TTC549 (cell line): ENCODE results near the gene CDKAL1.
"Not testable (repeated sequence)": the region's sequence is repeated elsewhere in the genome, so short reads cannot be mapped to it uniquely, and the experiment has no call there.

Source experiments
- FAIRE-seq: peaks from 2 replicates; lab custom pipeline; 2012; peaks lifted over from hg19 to GRCh38; lab: Jason Lieb, UNC

CDKAL1 gene

GRCh38 chr6:21220271-21220987, 686.2 kb downstream of the CDKAL1 start:
- FAIRE-seq, result no peak

GRCh38 chr6:21222656-21223055, 688.4 kb downstream of the CDKAL1 start:
- no peak for FAIRE-seq

DNA sequence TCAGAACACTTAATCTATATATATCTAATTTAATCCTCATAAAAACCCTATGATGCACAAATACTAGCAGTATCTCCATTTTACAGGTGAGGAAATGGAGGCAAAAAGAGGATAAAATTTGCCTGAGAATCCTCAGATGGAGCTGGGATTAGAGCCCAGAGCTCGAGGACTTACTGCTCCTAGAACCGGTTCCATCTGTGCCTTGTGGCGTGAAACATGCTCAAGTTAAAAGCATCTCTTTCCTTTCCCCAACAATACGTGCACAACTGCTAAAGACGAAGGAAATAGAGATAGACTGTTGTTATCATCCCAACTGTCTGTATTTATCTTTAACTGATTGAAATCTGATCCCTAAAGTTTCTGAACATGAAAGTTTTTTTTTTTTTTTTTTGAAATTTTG, 691.7 kb downstream of the CDKAL1 start:
- no peak for FAIRE-seq

DNA sequence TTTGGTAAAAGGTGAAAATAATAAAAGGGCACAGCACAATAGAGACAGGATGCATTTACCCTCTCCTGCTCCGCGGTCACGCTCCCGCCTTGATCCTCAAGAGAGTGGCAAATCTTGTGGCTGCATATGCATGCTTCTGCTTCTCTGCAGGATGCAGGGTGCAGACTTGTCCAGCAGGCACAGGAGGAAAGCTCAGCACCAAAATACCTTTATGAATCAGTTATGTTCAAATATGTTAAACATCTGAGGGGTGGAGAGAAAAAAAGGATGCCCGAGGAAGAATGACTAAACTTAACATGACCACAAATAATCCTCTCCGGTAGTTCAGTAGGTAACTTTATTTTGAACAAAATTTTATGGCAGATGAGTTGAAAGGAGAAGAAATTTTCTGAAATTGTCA, 693.2 kb downstream of the CDKAL1 start:
- no peak for FAIRE-seq

DNA sequence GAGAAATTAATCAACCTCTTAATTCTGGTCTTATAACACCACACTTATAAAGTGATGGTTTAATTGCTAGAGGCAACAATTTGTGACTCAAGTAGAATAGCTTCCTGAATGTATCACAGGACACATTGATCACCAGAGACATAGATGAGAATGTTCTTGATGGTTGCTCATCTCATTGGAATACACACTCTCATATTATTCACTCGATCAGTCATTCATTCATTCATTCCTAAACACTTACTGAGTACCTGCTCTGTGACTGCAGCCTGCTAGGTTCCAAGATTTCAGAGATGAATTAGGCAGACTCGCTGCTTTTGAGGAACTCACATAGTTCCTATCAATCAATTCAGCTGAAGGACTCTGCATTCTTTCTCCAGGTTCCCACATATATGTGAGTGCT, 694.2 kb downstream of the CDKAL1 start:
- no peak for FAIRE-seq

DNA sequence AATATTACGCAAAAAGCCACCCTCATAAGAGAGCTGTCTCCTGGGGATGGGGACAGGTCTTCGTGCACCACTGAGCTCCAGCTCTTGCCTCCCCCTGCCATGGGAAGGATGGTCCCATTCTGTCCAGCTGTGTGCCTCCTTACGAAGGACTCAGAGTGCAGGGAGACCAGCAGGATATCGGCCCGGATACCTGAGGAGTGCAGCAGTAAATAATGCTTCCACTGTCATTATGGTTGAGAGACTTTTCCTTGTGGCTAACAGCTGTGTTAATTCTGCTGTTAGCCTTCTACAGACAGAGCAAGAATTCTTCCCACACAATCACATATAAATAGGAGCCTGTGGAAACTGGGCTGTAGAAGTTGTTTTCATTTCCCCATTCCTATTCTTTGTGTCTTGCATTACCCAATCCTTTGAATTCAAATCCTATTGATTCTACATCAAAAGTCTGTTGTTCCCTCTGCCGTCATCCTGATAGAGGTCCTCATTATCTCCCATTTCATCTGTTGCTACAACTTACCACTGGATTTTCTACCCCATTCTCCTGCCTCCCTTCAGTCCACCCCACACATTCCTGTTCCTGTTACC, 694.7 kb downstream of the CDKAL1 start:
- FAIRE-seq, result no peak

DNA sequence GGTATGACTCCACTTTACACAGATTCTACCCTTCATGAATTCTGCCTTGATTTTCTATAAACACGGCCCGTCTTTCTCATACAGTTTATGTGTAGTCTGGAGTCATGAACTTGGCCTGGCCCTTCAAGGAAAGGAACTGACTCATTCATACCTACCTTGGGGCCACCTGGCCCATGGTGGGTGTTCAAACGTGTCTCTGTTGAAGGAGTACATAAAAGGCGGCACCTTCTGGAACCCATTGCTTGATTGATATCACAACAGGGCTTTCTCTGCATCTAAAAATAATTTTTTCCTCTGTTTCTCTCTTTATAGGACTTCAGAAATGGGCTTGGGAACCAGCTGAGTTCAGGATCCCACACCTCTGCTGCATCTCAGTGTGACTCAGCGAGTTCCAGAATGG, 696.3 kb downstream of the CDKAL1 start:
- FAIRE-seq, result no peak

GRCh38 chr6:21235162-21235561, 700.9 kb downstream of the CDKAL1 start:
- no peak for FAIRE-seq

GRCh38 chr6:21238208-21238607, 704.0 kb downstream of the CDKAL1 start:
- no peak for FAIRE-seq

DNA sequence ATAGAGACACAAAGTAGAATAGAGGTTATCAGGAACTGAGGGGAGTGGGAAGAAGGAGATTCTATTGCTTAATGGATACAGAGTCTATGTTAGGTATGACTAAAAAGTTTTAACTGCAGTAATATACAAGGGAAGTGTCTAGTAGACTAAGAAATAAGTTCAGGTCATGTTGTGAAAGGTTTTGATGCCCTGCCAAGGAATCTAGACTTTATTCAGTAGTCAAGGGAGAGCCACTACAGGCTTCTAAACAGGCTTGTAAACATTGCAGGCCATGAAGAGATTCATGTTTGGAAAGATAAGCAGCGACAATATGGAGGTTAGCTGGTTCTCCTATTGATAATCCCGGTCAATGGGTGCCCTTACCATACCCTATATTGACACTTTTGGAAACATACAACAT, 706.5 kb downstream of the CDKAL1 start:
- FAIRE-seq, result no peak

- no peak for FAIRE-seq
These were observed 707.2 kb downstream of the CDKAL1 start for GRCh38 chr6:21241231-21242130.

DNA sequence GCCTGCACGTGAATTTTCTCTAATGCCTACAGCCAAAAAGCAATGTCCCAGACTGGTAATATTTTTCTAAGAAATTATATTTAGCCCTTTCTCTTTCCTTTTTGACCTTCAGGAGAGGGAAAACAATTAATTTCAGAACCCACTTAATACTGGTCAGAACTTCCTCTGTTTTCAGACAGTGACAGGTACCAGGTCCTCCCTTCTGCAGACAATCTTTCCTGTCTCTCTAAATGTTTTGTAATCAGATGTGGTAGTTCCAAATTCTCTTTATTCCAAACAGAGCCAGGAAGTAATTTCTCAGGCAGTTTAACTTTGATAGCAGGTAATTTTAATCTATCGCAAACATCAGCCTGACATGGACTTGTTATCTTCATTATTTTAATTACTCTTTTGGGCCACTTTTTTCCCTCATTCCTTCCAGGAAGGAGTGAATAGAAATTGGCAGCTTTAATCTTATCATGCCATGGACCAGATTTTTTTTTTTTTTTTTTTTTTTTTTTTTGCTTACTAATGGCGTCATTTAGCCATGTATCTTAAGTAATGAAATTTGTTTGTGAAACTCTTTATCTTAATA, 710.7 kb downstream of the CDKAL1 start:
- no peak for FAIRE-seq

- FAIRE-seq, result no peak
These were observed 711.2 kb downstream of the CDKAL1 start for GRCh38 chr6:21245488-21245887.

- FAIRE-seq, result no peak
These were observed 711.8 kb downstream of the CDKAL1 start for GRCh38 chr6:21246075-21246474.

DNA sequence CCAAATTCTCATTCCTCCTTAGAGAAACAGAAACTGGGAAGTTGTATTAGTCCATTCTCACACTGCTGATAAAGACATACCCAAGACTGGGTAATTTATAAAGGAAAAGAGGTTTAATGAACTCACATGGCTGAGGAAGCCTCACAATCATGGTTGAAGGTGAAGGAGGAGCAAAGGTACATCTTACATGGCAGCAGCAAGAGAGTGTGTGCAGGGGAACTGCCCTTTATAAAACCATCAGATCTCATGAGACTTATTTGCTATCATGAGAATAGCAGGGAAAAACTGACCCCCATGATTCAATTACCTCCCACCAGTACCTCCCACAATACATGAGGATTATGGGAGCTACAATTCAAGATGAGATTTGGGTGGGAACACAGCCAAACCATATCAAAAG, 720.2 kb downstream of the CDKAL1 start:
- FAIRE-seq, result not testable (repeated sequence)

DNA sequence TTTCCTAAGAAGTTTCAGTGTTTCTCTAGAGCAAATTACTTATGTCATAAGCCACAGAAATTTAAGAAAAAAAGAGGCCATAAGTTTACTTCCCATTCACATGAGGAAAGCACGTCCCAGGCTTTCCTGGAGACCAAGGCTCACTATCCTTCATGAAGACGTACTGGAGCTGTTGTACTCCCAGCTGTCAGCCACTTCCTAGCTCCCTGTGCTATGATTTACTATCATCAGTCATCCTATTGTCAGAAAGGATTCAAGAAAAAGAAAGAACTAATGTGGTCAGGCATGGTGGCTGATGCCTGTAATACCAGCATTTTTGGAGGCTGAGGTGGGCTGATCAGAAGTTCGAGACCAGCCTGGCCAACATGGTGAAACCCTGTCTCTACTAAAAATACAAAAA, 721.9 kb downstream of the CDKAL1 start:
- no peak for FAIRE-seq

GRCh38 chr6:21257125-21257524, 722.9 kb downstream of the CDKAL1 start:
- no peak for FAIRE-seq

GRCh38 chr6:21258665-21259064, 724.4 kb downstream of the CDKAL1 start:
- no peak for FAIRE-seq

DNA sequence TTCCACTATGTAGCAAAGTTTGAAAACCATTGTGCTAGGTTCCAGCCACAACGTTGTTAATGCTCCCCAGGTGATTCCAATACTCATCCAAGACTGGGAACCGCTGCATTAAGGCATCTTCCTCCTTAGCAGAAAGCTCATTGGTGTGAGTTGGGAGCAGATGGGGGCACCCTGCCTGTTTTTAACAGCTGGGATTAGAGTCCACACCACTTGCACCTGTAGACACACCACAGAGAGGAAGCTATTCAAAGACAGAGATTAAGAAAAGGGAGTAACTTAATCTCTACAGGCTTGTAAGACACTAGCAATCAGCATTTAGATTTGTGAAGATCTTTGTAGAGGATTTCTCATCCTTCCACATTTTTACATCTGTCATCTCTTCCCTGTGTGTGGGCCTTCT, 725.4 kb downstream of the CDKAL1 start:
- FAIRE-seq, result no peak

- no peak for FAIRE-seq
These were observed 728.2 kb downstream of the CDKAL1 start for GRCh38 chr6:21262504-21262903.

- no peak for FAIRE-seq
These were observed 729.5 kb downstream of the CDKAL1 start for GRCh38 chr6:21263531-21264287.
